HUES64 (cell line): Measurements from ENCODE around the gene A4GALT.
A peak's percentile ranks its signal among the peaks of the same experiment; 100 is the strongest.
"Not testable (repeated sequence)": the region's sequence is repeated elsewhere in the genome, so short reads cannot be mapped to it uniquely, and the experiment has no call there.

Experiments used
- H3K27ac ChIP-seq: 2 replicates; pipeline ENCODE4 v1.7.0; 2013; ENCODE audit warnings: low read depth, low read length, inconsistent platforms
- H3K27me3 ChIP-seq: 2 replicates; pipeline ENCODE4 v1.6.1; 2013; ENCODE audit warnings: mild to moderate bottlenecking, low read length; ENCODE audit not compliant: insufficient read depth
- H3K36me3 ChIP-seq: 2 replicates; pipeline ENCODE4 v1.6.1; 2013; ENCODE audit warnings: mild to moderate bottlenecking, low read length; ENCODE audit not compliant: insufficient read depth
- H3K4me1 ChIP-seq: 2 replicates; pipeline ENCODE4 v1.6.1; 2013; ENCODE audit warnings: mild to moderate bottlenecking, low read length, moderate library complexity; ENCODE audit not compliant: insufficient read depth
- H3K4me3 ChIP-seq: 2 replicates; pipeline ENCODE4 v1.5.1; 2013; ENCODE audit warnings: mild to moderate bottlenecking, low read length, moderate library complexity
- H3K9ac ChIP-seq: 2 replicates; pipeline ENCODE4 v1.6.1; 2013; ENCODE audit warnings: mild to moderate bottlenecking, low read depth, low read length
- H3K9me3 ChIP-seq: 2 replicates; pipeline ENCODE4 v1.6.1; 2013; ENCODE audit warnings: low read depth, low read length; ENCODE audit not compliant: insufficient read depth
- WGBS: fragments of 150-250, 120-280 bp; methylation state at CpG from one replicate; pipeline ENCODE4 v1.1.7; 2013; ENCODE audit warnings: missing lambda C conversion rate; 5-methylcytosine and 5-hydroxymethylcytosine counted together

The A4GALT gene

DNA sequence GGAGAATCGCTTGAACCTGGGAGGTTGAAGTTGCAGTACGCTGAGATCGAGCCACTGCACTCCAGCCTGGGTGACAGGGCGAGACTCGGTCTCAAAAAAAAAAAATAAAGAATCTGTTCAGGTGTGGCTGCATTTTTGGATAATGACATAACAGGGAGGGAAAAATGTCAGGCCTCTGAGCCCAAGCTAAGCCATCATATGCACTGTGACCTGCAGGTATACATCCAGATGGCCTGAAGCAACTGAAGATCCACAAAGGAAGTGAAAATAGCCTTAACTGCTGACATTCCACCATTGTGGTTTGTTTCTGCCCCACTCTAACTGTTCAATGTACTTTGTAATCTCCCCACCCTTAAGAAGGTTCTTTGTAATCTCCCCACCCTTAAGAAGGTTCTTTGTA, 19.6 kb upstream of the A4GALT start:
- H3K9ac ChIP-seq, H3K36me3 ChIP-seq, H3K9me3 ChIP-seq, H3K27me3 ChIP-seq, H3K4me3 ChIP-seq, H3K4me1 ChIP-seq, H3K27ac ChIP-seq: not testable (repeated sequence)
- 90% methylated on average over 5 of the region's 5 CpGs for WGBS

DNA sequence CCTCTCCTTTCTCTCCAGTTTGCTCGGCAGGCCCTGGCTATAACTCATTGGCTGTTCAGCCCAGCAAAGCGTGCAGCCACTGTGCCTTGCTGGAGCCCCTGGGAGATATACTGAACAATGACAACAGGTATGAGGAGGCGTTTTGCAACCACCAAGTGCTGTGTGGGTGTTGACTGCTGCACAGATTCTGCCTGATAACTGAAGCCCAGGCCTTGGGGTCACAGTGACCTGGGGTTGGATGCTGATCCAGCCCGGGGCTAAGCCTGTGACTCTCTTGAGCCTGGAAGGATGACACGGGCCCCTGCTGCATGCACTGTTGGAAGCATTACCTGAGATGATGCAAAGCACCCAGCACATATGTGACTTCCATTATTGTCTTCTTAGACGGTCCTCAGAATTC, 13.7 kb upstream of the A4GALT start:
- Histone ChIP-seq H3K4me1 (no peaks in the 10 kb centered on the region), H3K27ac (no peak overlapping the region), H3K9ac (no peak overlapping the region), H3K36me3 (no peaks in the 10 kb centered on the region), H3K27me3 (no peaks in the 10 kb centered on the region), H3K4me3 (no peak overlapping the region), H3K9me3 (no peaks in the 10 kb centered on the region)
- 94% methylated on average over 6 of the region's 6 CpGs for WGBS

DNA sequence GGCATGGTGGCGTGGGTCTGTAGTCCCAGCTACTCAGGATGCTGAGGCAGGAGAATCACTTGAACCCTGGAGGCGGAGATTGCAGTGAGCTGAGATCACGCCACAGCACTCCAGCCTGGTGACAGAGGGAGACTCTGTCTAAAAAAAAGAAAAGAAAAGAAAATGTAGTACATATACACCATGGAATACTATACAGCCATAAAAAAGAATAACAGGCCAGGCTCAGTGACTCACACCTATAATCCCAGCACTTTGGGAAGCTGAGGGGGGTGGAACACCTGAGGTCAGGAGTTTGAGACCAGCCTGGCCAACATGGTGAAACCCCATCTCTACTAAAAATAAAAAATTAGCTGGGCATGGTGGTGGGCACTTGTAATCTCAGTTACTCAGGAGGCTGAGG, 12.7 kb upstream of the A4GALT start:
- not testable (repeated sequence) for H3K27me3 ChIP-seq, H3K27ac ChIP-seq, H3K4me1 ChIP-seq, H3K9ac ChIP-seq, H3K36me3 ChIP-seq, H3K4me3 ChIP-seq, H3K9me3 ChIP-seq
- WGBS, result 91% methylated on average over 3 of the region's 3 CpGs

DNA sequence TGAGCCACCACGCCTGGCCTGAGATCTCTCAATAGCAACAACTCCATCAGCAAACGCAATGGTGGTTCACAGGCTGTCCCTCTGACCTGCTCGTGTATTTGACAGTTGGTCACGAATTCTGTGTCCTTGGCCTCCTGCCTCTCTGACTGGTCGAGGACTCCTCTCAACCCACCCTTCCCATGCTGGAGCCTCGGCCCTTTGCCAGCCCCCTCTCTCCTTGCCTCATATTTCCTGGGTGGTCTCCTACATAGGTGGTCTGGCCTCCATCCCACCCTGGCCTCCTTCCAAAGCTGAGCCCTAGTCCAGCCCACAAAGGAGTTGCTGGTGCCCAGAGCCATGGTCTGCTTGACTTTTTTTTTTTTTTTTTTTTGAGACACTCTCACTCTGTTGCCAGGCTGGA, 11.4 kb upstream of the A4GALT start:
- H3K4me3 ChIP-seq, result no peak overlapping the region
- no peak overlapping the region for H3K9ac ChIP-seq
- 88% methylated on average over 6 of the region's 6 CpGs for WGBS
- no peak overlapping the region for H3K27ac ChIP-seq
- H3K27me3 ChIP-seq, result no peaks in the 10 kb centered on the region
- no peaks in the 10 kb centered on the region for H3K9me3 ChIP-seq
- H3K36me3 ChIP-seq, result no peaks in the 10 kb centered on the region
- H3K4me1 ChIP-seq, result no peaks in the 10 kb centered on the region

DNA sequence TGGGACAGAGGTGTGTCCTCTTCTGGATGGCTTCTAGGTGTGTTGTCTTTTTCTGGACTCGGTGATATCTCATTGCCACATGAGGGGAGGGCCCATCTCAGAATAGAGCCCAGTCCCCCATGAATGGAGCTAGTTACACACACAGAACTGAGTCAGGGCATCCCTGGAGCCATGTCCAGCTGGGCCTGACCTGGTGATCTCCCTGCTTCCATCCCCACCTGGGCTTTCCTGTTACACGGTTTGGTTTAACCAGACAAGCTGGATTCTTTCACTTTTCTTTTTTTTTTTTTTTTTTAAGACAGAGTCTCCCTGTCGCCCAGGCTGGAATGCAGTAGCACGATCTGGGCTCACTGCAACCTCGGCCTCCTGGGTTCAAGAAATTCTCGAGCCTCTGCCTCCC, 6.1 kb upstream of the A4GALT start:
- no peaks in the 10 kb centered on the region for H3K9me3 ChIP-seq
- WGBS, result 86% methylated on average over 6 of the region's 6 CpGs
- H3K27me3 ChIP-seq, result peaks cover 7% of the 10 kb centered on the region
- no peaks in the 10 kb centered on the region for H3K36me3 ChIP-seq
- no peak overlapping the region for H3K4me3 ChIP-seq
- no peak overlapping the region for H3K27ac ChIP-seq
- no peak overlapping the region for H3K9ac ChIP-seq
- H3K4me1 ChIP-seq, result no peaks in the 10 kb centered on the region

DNA sequence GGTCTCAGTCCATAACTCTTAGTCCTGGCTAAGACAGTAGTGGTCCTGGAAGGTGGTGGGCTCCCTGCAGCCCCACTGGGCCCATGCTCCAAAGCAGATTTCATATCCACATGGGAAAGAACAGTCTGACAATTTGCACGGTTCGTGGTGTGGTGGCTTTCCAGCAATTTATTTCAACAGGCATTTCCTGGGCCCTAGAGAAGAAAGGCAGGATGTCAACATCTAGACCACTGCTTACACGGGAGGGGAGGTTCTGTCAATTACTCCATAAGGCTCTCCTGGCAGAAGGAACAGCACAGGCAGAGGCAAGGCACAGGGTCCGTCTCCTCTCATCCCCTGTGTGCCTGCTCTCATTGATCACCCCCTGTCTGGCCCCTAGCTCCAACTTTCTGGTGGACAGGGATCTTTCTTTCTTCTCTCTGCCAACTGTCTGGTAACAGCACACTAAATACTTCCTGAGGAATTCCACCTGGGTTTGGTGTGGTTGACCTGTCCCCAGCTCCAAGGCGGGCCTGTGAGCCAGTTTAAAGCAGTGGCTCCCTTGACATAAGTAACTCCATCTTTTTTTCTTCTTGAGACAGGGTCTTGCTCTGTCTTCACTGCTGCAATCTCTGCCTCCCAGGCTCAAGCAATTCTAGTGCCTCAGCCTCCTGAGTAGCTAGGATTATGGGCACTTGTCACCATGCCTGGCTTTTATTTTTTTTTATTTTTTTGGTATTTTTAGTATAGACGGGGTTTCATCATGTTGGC, 5.1 kb upstream of the A4GALT start:
- 87% methylated on average over 6 of the region's 6 CpGs for WGBS
- H3K27me3 ChIP-seq, result peaks cover 17% of the 10 kb centered on the region
- H3K27ac ChIP-seq, result no peak overlapping the region
- H3K9me3 ChIP-seq, result no peaks in the 10 kb centered on the region
- no peaks in the 10 kb centered on the region for H3K4me1 ChIP-seq
- no peak overlapping the region for H3K9ac ChIP-seq
- H3K36me3 ChIP-seq, result no peaks in the 10 kb centered on the region
- H3K4me3 ChIP-seq, result no peak overlapping the region

DNA sequence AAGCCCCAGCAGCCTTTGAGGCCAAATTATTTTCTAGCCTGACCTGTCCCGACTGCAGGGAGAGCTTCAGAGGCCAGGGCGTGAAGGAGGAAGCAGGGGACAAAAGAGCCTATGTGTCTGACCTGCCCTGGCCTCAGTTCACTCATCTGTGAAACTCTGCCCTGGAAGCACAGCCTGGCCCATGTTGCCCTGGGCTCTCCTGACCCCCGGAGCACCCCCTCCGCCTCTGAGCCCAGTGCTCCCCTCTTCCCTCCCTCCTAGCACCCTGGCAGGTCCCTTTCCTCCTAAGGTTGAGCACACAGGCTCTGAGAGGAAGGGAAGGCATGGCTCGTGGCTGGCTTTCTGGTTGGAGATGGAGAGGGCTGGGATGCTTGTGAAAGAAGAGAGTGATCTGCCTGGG, 3.4 kb upstream of the A4GALT start:
- Histone ChIP-seq H3K9me3 (no peaks in the 10 kb centered on the region), H3K4me1 (peaks cover 4% of the 10 kb centered on the region; the same call in 1 of the 2 replicates), H3K9ac (no peak overlapping the region), H3K27ac (no peak overlapping the region), H3K4me3 (no peak overlapping the region), H3K27me3 (peaks cover 33% of the 10 kb centered on the region), H3K36me3 (no peaks in the 10 kb centered on the region)
- 87% methylated on average over 5 of the region's 5 CpGs for WGBS

DNA sequence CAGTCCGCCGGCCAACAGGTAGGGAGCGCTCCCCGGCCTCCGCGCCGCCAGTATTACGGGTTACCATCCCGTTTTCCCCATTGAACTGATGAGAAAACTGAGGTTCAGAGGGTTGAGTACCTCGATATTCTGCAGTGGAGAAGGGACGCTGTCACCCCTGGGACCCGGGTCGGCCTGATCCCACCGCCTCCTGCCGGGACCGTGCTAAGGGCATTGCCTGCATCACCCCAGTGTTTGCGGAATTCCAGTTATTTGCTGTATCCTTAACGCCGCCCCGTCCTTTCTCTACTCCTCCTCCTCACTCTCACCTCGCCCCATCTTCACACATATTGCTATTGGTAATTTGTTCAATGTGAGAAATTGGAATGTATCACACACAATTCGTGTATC, 370 bp upstream of the A4GALT start:
- 4% methylated on average over 18 of the region's 22 CpGs for WGBS
- no peaks in the 10 kb centered on the region for H3K9me3 ChIP-seq
- H3K9ac ChIP-seq, result no peak overlapping the region
- H3K27ac ChIP-seq, result no peak overlapping the region
- peaks cover 40% of the 10 kb centered on the region for H3K27me3 ChIP-seq
- H3K36me3 ChIP-seq, result no peaks in the 10 kb centered on the region
- peaks cover 13% of the 10 kb centered on the region for H3K4me1 ChIP-seq
- peak overlapping the region; percentile 66 for H3K4me3 ChIP-seq

DNA sequence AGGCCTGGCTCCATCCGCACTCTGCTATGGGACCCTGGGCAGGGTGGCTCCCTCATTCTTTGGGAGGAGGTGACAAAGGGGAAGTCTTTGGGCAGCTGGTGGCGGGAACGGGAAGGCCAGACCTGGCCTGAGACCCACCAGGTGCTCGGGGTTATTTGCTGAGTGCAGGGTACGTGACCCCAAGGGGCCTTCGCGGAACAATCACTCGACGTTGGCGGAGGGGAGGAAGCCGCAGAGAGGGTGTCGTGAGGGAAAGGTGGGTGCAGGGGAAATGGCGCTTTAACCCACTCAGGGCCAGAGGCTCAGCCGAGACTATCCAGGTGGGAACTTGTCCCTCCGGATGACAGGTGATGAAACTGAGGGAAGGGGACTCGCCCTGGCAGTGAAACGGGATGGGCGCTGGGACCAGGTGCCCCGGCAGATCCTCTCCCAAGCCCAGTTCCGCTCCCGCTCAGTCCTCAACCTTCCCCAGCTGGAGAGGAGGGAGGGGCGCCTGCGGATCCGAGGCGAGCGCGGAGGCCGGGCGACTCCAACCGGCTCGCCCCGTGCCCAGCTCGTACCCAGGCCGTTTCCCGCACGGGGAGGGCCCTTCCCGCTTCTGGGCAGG, 911 bp downstream of the A4GALT start:
- H3K36me3 ChIP-seq, result no peaks in the 10 kb centered on the region
- 6% methylated on average over 35 of the region's 37 CpGs for WGBS
- no peak overlapping the region for H3K27ac ChIP-seq
- H3K4me3 ChIP-seq, result peak overlapping the region; percentile 66
- peak overlapping the region; percentile 56 for H3K9ac ChIP-seq
- peaks cover 13% of the 10 kb centered on the region for H3K4me1 ChIP-seq
- H3K9me3 ChIP-seq, result no peaks in the 10 kb centered on the region
- H3K27me3 ChIP-seq, result peaks cover 40% of the 10 kb centered on the region

DNA sequence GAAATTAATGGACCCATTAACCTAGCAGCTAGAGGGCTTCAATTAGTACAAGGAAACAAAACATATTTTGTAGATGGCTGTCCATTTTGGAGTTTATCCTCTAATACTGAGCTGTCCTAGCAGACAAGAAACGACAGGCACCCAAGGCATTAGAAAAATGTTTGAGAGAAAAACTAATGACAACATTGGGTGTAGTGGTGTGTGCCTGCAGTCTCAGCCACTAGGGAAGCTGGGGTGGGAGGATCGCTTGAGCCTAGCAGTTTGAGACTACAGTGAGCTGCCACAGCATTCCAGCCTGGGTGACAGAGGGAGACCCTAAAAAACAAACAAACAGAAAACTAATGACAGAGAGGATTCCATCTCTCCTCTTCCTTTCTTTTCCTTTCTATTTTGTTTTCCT, 1.5 kb downstream of the A4GALT start:
- Histone ChIP-seq H3K27me3 (peaks cover 40% of the 10 kb centered on the region), H3K9me3 (no peaks in the 10 kb centered on the region), H3K36me3 (no peaks in the 10 kb centered on the region), H3K9ac (no peak overlapping the region), H3K4me1 (peaks cover 13% of the 10 kb centered on the region), H3K4me3 (peak overlapping the region; percentile 66), H3K27ac (no peak overlapping the region)
- 61% methylated on average over 2 of the region's 2 CpGs for WGBS

DNA sequence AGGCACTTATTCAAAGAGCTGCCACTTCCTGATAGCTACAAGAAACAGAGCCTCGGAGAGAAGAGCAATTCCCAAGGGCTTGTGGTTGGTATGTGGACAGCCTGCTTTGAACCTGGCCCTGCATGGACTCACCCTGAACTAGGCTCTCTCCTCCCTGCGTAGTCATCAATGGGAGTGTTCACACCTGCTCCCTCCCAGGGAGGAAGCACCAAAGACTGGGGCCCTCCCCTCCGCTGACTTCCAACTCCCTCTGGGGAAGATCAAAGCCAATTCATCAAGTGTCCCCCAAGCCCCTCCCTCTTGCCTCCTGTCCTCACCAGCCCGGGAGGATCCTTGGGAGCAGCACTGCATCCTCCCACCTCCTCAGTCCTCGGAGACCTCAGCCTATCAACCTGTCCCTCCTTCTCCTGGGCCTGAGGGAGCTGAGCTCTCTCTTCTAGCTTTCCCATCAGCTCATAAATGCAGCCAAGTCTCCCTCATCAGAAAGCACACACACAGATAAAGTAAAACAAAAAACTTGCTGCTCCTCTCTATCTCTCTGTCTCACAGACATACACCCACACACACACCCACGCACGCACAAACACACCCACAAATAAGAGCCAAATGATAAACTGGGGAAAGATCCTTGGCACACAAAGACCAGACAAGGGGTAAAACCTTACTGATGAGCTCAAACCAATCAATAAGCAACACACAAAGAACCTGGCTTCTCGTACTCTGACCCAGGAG, 3.3 kb downstream of the A4GALT start:
- H3K4me3 ChIP-seq, result no peak overlapping the region
- WGBS, result 45% methylated on average over 8 of the region's 8 CpGs
- H3K36me3 ChIP-seq, result no peaks in the 10 kb centered on the region
- no peaks in the 10 kb centered on the region for H3K9me3 ChIP-seq
- peaks cover 13% of the 10 kb centered on the region for H3K4me1 ChIP-seq
- peaks cover 38% of the 10 kb centered on the region for H3K27me3 ChIP-seq
- H3K27ac ChIP-seq, result no peak overlapping the region
- H3K9ac ChIP-seq, result no peak overlapping the region
